ENCODE results near the gene SUSD1. TPM values are rescaled to one million over a fixed set of nuclear protein-coding genes. Genes with fewer than 3 reads are reported as not detected.

SUSD1 gene
- total and polyA plus RNA-seq, 2 experiments from 2014 or later: 18.5 to 30.5 TPM

DNA sequence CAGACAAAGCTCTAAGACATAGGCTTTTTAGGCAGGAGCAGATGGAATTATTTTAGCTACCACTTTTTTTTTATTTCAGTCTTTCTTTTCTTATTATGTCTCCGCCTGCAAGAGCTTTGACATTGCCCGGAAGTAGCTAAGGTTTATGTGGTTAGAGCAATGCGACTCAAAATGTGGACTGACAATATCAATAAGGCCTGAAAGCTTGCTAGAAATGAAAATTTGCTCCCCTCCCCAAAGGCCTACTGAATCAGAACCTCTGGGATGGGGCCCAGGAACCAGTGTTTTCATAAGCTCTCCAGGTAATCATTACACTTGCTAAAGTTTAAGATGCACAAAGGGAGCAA, 81.3 kb downstream of the SUSD1 start:
- no peaks in the 10 kb centered on the region for H3K9me3 ChIP-seq (ENCODE audit: low read depth)
- H2AFZ ChIP-seq: no peak overlapping the region
- H3K4me2 ChIP-seq: no peak overlapping the region
- WGBS (ENCODE audit: low lambda C conversion rate, missing lambda C conversion rate): 90% methylated on average over 3 of the region's 3 CpGs
- no peak overlapping the region for H3K27ac ChIP-seq
- no peaks in the 10 kb centered on the region for H3K27me3 ChIP-seq
- no peak overlapping the region for H3K4me3 ChIP-seq
- no peak for DNase-seq (ENCODE audit: low spot score)
- H3K79me2 ChIP-seq: no peaks in the 10 kb centered on the region
- no peaks in the 10 kb centered on the region for H4K20me1 ChIP-seq (ENCODE audit: insufficient read depth, poor library complexity, severe bottlenecking)
- no peaks in the 10 kb centered on the region for H3K9me2 ChIP-seq (replicated peaks; ENCODE audit: insufficient read depth)
- TF ChIP-seq EZH2phosphoT487 (IDR thresholded peaks at IDR 0.05; ENCODE audit: low read depth, severe bottlenecking, unreplicated experiment) (no peak), EZH2 (IDR thresholded peaks at IDR 0.05; ENCODE audit: borderline replicate concordance) (no peak)
- TF ChIP-seq, protein P1, sequence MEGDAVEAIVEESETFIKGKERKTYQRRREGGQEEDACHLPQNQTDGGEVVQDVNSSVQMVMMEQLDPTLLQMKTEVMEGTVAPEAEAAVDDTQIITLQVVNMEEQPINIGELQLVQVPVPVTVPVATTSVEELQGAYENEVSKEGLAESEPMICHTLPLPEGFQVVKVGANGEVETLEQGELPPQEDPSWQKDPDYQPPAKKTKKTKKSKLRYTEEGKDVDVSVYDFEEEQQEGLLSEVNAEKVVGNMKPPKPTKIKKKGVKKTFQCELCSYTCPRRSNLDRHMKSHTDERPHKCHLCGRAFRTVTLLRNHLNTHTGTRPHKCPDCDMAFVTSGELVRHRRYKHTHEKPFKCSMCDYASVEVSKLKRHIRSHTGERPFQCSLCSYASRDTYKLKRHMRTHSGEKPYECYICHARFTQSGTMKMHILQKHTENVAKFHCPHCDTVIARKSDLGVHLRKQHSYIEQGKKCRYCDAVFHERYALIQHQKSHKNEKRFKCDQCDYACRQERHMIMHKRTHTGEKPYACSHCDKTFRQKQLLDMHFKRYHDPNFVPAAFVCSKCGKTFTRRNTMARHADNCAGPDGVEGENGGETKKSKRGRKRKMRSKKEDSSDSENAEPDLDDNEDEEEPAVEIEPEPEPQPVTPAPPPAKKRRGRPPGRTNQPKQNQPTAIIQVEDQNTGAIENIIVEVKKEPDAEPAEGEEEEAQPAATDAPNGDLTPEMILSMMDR (IDR thresholded peaks at IDR 0.05; ENCODE audit: poor library complexity): no peak
- no peaks in the 10 kb centered on the region for H3K36me3 ChIP-seq (replicated peaks; ENCODE audit: insufficient read depth, low read depth)
- no peaks in the 10 kb centered on the region for H3K4me1 ChIP-seq (ENCODE audit: insufficient read depth)

DNA sequence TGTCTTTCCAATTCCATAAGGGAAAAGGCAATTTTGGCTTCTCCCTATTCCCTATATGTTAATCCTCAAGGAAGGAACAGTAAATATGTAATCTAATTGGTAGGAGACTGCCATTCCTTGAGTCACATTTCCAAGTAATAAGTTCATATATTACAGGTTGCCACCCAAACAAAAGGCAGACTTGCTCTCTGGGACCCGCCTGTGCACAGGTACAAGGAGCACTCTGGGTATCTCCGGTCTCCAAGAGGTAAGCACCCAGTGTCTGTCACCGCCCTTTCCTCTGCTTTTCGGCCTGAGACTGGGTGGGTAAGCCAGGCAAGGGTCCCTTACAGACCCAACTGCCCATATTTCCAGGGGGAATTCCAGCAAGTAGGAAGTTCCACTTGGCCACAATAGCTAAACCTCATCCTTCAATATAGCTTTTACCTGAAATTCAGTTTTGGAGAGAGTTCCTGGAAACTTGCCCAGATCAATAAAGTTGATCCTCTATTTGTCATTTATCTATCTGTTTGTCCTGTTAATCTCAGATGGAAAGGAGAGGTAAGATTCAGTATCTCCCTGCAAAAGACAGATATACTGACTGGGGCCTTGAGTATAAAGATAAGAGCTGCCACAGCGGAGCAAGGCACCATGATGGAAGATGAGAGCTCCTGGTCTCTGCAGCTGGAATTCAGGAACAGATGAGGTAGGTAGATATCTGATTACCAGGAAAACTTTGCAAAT, 81.8 kb downstream of the SUSD1 start:
- H3K4me3 ChIP-seq: no peak overlapping the region
- H3K9me3 ChIP-seq (ENCODE audit: low read depth): no peaks in the 10 kb centered on the region
- no peaks in the 10 kb centered on the region for H3K4me1 ChIP-seq (ENCODE audit: insufficient read depth)
- H3K79me2 ChIP-seq: no peaks in the 10 kb centered on the region
- no peak for DNase-seq (ENCODE audit: low spot score)
- H3K27me3 ChIP-seq: no peaks in the 10 kb centered on the region
- H3K36me3 ChIP-seq (replicated peaks; ENCODE audit: insufficient read depth, low read depth): no peaks in the 10 kb centered on the region
- no peak overlapping the region for H2AFZ ChIP-seq
- TF ChIP-seq, protein P1 (IDR thresholded peaks at IDR 0.05; ENCODE audit: poor library complexity): no peak
- TF ChIP-seq EZH2 (IDR thresholded peaks at IDR 0.05; ENCODE audit: borderline replicate concordance) (no peak), EZH2phosphoT487 (IDR thresholded peaks at IDR 0.05; ENCODE audit: low read depth, severe bottlenecking, unreplicated experiment) (no peak)
- H4K20me1 ChIP-seq (ENCODE audit: insufficient read depth, poor library complexity, severe bottlenecking): no peaks in the 10 kb centered on the region
- H3K9me2 ChIP-seq (replicated peaks; ENCODE audit: insufficient read depth): no peaks in the 10 kb centered on the region
- no peak overlapping the region for H3K27ac ChIP-seq
- 93% methylated on average over 5 of the region's 5 CpGs for WGBS (ENCODE audit: low lambda C conversion rate, missing lambda C conversion rate)
- H3K4me2 ChIP-seq: no peak overlapping the region

DNA sequence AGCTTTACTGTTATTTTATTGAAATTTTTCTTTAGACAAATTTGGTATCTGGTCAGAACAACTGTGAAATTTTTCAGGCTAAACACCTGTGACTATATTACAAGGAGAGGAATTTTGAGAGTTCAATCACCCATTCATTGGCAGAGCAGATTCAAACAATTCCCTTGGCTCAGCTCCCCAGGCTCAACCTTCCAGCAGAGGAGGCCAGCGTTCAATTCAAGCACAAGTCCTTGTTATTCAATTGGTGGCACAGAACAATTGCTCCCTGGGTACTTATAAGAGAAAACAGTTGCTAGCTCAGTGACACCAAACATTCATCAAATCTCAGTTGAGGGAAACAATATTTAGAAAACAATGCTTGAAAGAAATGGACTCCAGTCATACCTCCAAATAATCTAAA, 83.3 kb downstream of the SUSD1 start:
- TF ChIP-seq, protein P1 (IDR thresholded peaks at IDR 0.05; ENCODE audit: poor library complexity): peak; percentile 22
- no peak for TF ChIP-seq EZH2 (IDR thresholded peaks at IDR 0.05; ENCODE audit: borderline replicate concordance)
- H3K4me2 ChIP-seq: no peak overlapping the region
- H3K9me3 ChIP-seq (ENCODE audit: low read depth): no peaks in the 10 kb centered on the region
- H3K36me3 ChIP-seq (replicated peaks; ENCODE audit: insufficient read depth, low read depth): no peaks in the 10 kb centered on the region
- no peaks in the 10 kb centered on the region for H3K79me2 ChIP-seq
- H3K27me3 ChIP-seq: no peaks in the 10 kb centered on the region
- H4K20me1 ChIP-seq (ENCODE audit: insufficient read depth, poor library complexity, severe bottlenecking): no peaks in the 10 kb centered on the region
- WGBS (ENCODE audit: low lambda C conversion rate, missing lambda C conversion rate): 54% methylated on average over 1 of the region's 1 CpG
- H3K27ac ChIP-seq: no peak overlapping the region
- no peak for DNase-seq (ENCODE audit: low spot score)
- H3K4me3 ChIP-seq: no peak overlapping the region
- no peaks in the 10 kb centered on the region for H3K9me2 ChIP-seq (replicated peaks; ENCODE audit: insufficient read depth)
- H3K4me1 ChIP-seq (ENCODE audit: insufficient read depth): no peaks in the 10 kb centered on the region
- no peak overlapping the region for H2AFZ ChIP-seq

DNA sequence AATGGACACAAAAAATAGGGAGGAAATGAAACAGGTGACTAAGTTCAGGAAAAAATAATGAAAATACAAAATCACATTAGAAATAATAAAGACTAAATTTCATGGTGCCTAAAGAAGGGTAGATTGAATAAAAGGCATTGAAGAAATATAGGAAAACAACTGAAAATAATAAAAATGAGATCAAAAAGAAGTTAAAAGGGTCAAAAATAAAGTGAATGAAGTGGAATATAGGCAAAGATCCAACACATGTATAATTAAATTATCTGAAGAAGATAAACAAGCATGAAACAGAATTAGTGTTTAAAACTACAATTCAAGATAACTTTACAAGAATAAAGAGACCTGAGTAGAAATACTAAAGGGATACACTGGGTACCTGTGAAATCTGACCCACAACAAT, 87.6 kb downstream of the SUSD1 start:
- H3K4me2 ChIP-seq: no peak overlapping the region
- no peaks in the 10 kb centered on the region for H3K4me1 ChIP-seq (ENCODE audit: insufficient read depth)
- H3K27me3 ChIP-seq: no peaks in the 10 kb centered on the region
- H4K20me1 ChIP-seq (ENCODE audit: insufficient read depth, poor library complexity, severe bottlenecking): no peaks in the 10 kb centered on the region
- H3K36me3 ChIP-seq (replicated peaks; ENCODE audit: insufficient read depth, low read depth): no peaks in the 10 kb centered on the region
- no peaks in the 10 kb centered on the region for H3K9me3 ChIP-seq (ENCODE audit: low read depth)
- H3K79me2 ChIP-seq: no peaks in the 10 kb centered on the region
- H3K9me2 ChIP-seq (replicated peaks; ENCODE audit: insufficient read depth): no peaks in the 10 kb centered on the region
- DNase-seq (ENCODE audit: low spot score): no peak
- TF ChIP-seq, protein P1 (IDR thresholded peaks at IDR 0.05; ENCODE audit: poor library complexity): no peak
- no peak for TF ChIP-seq EZH2phosphoT487 (IDR thresholded peaks at IDR 0.05; ENCODE audit: low read depth, severe bottlenecking, unreplicated experiment)
- no peak for TF ChIP-seq EZH2 (IDR thresholded peaks at IDR 0.05; ENCODE audit: borderline replicate concordance)
- H2AFZ ChIP-seq: no peak overlapping the region
- no peak overlapping the region for H3K27ac ChIP-seq
- H3K4me3 ChIP-seq: no peak overlapping the region
